Nucleus accumbens (tissue), 56 donors: ENCODE results near the gene RAB3A.
A peak's percentile ranks its signal among the peaks of the same experiment; 100 is the strongest.

Experiments used
- DNase-seq, 56 donors: peaks; one replicate each; lab custom pipeline; 2025; lab: John Stamatoyannopoulos, UW

The RAB3A gene, protein sequence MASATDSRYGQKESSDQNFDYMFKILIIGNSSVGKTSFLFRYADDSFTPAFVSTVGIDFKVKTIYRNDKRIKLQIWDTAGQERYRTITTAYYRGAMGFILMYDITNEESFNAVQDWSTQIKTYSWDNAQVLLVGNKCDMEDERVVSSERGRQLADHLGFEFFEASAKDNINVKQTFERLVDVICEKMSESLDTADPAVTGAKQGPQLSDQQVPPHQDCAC

GRCh38 chr19:18203863-18204393, at the start of gene RAB3A:
TSS of gene RAB3A (minus strand) at chr19:18204042. CDS start at chr19:18202740, 1,302 bp downstream.
- peak; percentile 78 to 100 (median 100) for DNase-seq

- no peak for DNase-seq
These were observed 49.3 kb upstream of the RAB3A start for GRCh38 chr19:18253130-18253529.

GRCh38 chr19:18252370-18252717, 48.5 kb upstream of the RAB3A start:
- DNase-seq, result no peak

GRCh38 chr19:18251587-18252369, 47.9 kb upstream of the RAB3A start:
- peak in 48 of 56 donors; percentile 14 to 88 (median 48) for DNase-seq

- no peak for DNase-seq
These were observed 46.0 kb upstream of the RAB3A start for GRCh38 chr19:18249834-18250233.

DNA sequence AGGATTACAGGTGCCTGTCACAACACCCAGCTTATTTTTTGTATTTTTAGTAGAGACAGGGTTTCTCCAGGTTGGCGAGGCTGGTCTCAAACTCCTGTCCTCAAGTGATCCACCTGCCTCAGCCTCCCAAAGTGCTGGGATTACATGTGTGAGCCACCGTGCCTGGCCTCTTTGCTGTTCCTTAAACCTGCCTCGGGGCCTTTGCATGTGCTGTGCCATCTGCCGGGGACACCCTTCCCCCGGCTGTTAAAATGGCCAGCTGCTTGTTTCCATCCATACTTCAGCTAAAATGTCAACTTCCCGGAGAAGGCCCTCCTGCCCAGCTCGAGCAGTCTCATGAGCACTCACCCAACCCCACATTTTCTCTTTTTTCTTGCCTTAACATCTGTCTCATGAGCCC, 41.5 kb upstream of the RAB3A start:
- no peak for DNase-seq

- DNase-seq, result no peak
These were observed 35.5 kb upstream of the RAB3A start for GRCh38 chr19:18239303-18239702.

- no peak for DNase-seq
These were observed 30.4 kb upstream of the RAB3A start for GRCh38 chr19:18234194-18234593.

- peak in 2 of 56 donors; percentile 10 to 11 for DNase-seq
These were observed 29.5 kb upstream of the RAB3A start for GRCh38 chr19:18233224-18233825.

DNA sequence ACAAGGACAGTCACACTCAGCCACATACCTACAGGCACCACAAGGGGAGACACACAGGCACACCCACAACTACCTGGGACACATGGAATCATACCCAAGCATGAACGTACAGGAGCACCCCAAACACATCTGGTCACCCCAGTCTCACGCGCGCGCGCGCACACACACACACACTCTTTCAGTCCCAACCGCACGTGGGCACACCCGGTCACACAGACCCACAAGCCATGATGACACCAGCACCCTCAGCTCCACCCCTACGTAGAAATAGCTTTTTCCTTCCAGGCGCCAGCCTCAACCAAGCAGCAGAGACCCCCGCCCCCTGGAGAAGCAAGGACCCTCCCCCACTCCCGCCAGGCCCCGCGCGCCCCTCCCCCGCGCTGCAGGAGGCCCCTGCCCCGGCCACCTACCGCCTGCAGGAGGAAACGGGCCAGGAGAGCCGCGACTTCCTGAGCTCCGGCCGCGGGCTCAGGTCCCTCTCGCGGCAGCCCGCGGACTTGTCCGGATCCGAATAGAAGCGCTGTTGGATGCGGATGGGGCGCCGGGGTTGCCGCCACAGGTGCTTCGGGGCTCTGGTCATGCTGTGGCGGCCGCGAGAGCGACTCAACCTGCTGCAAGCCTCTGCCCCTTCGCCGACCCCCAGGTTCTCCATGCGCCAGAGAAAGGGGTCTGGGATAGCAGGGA, 28.8 kb upstream of the RAB3A start:
- peak in 1 of 56 donors; percentile 22 for DNase-seq

DNA sequence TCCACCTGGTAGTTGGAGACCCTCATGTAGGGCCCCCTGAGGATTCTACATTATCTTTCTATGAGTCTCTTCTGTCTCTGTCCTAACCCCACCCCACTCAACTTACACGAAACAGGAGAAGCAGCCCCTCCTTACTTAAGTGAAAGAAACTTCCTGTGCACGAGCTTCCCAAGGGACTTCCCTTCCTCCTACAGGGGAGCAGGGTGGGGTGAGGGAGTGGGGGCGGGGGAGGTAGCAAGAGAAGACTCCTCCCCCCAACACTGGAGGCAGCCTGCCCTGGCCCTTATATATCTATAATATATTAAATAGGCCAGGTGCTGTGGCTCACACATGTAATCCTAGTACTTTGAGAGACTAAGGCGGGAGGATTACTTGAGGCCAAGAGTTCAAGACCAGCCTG, 27.9 kb upstream of the RAB3A start:
- DNase-seq, result peak in 1 of 56 donors; percentile 21

GRCh38 chr19:18230941-18231734, 27.3 kb upstream of the RAB3A start:
- DNase-seq, result peak in 33 of 56 donors; percentile 5 to 77 (median 25)

GRCh38 chr19:18229915-18230314, 26.1 kb upstream of the RAB3A start:
- DNase-seq, result no peak

GRCh38 chr19:18229474-18229873, 25.6 kb upstream of the RAB3A start:
- DNase-seq, result no peak

GRCh38 chr19:18227781-18228271, 24.0 kb upstream of the RAB3A start:
- no peak for DNase-seq

DNA sequence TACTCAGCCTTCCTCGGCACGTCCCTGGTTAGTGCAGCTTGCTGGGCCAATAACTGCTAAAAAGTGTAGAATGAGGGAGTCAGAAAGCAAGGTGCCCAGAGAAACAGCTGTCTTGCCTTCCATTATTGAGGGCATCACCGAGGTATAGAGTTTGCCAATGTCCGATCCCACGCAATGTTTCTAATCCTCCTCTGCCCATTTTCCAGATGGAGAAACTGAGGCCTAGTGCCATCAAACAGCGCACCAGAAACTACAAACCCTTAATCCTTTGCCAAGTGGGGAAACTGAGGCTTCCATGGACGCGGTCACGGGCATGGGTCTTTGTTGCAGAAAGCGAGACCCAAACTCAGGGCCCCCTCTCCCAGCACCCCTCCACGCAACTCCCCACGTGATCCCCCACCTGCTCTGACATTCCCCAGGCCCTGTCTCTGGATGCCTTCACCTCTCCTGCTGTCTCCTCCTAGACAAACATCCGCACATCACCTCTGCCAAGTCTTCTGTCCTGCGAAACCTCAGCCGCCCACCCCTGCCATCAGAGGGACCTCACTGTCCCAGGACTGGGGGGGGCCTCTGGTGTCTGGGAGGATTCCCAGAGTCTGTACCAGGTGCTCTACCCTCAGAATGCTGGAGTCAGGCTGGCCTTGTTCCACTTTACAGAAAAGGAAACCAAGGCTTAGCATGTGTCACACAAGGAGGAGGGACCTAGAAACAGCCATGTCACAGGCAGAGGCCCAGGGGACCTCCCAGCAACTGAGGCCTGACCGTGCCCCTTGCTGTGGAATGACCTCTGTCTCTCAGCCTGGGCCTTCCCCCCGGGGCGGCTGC, 23.3 kb upstream of the RAB3A start:
- no peak for DNase-seq

- DNase-seq, result no peak
These were observed 22.0 kb upstream of the RAB3A start, which contains the start of gene PDE4C for GRCh38 chr19:18225702-18226468. TSS of gene PDE4C (minus strand) at chr19:18226438. CDS start at chr19:18226415, 23 bp downstream.

DNA sequence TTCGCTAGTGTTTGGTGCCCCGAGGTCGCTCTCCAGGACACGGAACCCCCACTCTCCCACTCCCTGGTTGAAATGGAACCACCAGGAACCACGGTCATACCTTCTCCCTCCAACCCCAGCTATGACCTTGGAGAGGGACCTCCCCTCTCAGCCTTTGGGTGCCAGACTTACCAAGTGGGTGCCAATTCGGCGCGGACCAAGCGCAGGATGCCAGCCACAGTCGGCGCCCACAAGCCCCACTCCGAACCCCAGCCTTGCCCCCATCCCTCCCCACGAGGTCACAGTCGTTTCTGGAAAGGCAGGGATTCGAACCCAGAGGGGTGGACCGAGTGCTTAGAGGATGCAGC, 21.5 kb upstream of the RAB3A start:
- peak in 1 of 56 donors; percentile 3 for DNase-seq
